ENCODE data around the gene SLC12A5.

GRCh38 chr20:45981261-45981660 is 47.8 kb upstream of the SLC12A5 start:
- no peak for TF ChIP-seq EZH2 (IDR thresholded peaks at IDR 0.05; ENCODE audit: insufficient read depth, poor library complexity, severe bottlenecking)
- TF ChIP-seq EZH2phosphoT487 (IDR thresholded peaks at IDR 0.05; ENCODE audit: insufficient read depth, low read depth), result no peak
